B cell (primary cell): ENCODE results near the gene HLA-DMB. TPM values are rescaled to one million over a fixed set of nuclear protein-coding genes. Genes with fewer than 3 reads are reported as not detected.

Source experiments
- ATAC-seq: fragments of 200-7000 bp; cut with Tn5 transposase; one replicate; pipeline ENCODE4 v1.10.0; 2021; ENCODE audit warnings: low read depth, mild to moderate bottlenecking, moderate number of reproducible peaks, moderate library complexity
- CTCF ChIA-PET: fragments of 350-600 bp; sonication (Branson Sonifier 250); formaldehyde crosslinking; loops from one replicate; lab custom pipeline; 2021; ENCODE audit warnings: antibody characterized with exemption, inconsistent platforms; lab: Charles Lee
- POLR2A ChIA-PET: fragments of 350-600 bp; sonication (Branson Sonifier 250); formaldehyde crosslinking; loops from one replicate; lab custom pipeline; 2021; ENCODE audit warnings: antibody characterized with exemption; lab: Charles Lee
- DNase-seq: peaks from one replicate; pipeline ENCODE4 v3.0.0; 2013
- H2AFZ ChIP-seq: 2 replicates; pipeline ENCODE4 v1.6.1; 2012; ENCODE audit warnings: mild to moderate bottlenecking, low read depth, low read length; ENCODE audit not compliant: insufficient read depth, poor library complexity, severe bottlenecking
- H3K27ac ChIP-seq, 2 donors: 1 replicate in 1 of 2; 2 replicates in 1 of 2; pipeline ENCODE4 v1.5.1; 2012 to 2013; ENCODE audit warnings: low read length in 2 of 2, mild to moderate bottlenecking in 2 of 2, moderate library complexity in 1 of 2
- H3K27me3 ChIP-seq, 4 experiments: fragments of 200-600 bp in 1 of 4; sonication (generic) in 1 of 4; replicated peaks in 1 of 4; 1 replicate in 2 of 4; 2 replicates in 2 of 4; pipeline versions ENCODE4 v1.6.1 to v1.7.0; 2013 to 2016; ENCODE audit warnings: low read length in 3 of 4, mild to moderate bottlenecking in 2 of 4, mixed read lengths in 1 of 4, moderate library complexity in 1 of 4; ENCODE audit not compliant: insufficient read depth in 4 of 4, control insufficient read depth in 3 of 4; ENCODE audit errors: control extremely low read depth in 1 of 4
- H3K36me3 ChIP-seq, 2 experiments: replicated peaks in 1 of 2; 1 replicate in 1 of 2; 2 replicates in 1 of 2; pipeline versions ENCODE4 v1.6.1 to v1.7.1; 2013; ENCODE audit warnings: low read length in 1 of 2; ENCODE audit not compliant: insufficient read depth in 2 of 2, control insufficient read depth in 1 of 2; ENCODE audit errors: control extremely low read depth in 1 of 2, extremely low read depth in 1 of 2
- H3K4me1 ChIP-seq, 2 donors: fragments of 200-600 bp in 1 of 2; sonication (generic) in 1 of 2; 1 replicate in 1 of 2; 2 replicates in 1 of 2; pipeline versions ENCODE4 v1.5.1 to v1.6.1; 2013 to 2017; ENCODE audit warnings: low read length in 2 of 2; ENCODE audit not compliant: control insufficient read depth in 2 of 2, insufficient read depth in 2 of 2
- H3K4me2 ChIP-seq: replicated peaks from 2 replicates; pipeline ENCODE3; 2012; ENCODE audit warnings: mild to moderate bottlenecking, low read depth, low read length; ENCODE audit not compliant: poor library complexity, severe bottlenecking
- H3K4me3 ChIP-seq, 5 experiments: fragments of 200-600 bp in 1 of 5; sonication (generic) in 1 of 5; 1 replicate in 3 of 5; 2 replicates in 2 of 5; pipeline versions ENCODE4 v1.5.1 to v1.7.0; 2011 to 2016; ENCODE audit warnings: low read length in 4 of 5, mild to moderate bottlenecking in 4 of 5, low read depth in 2 of 5, control low read depth in 1 of 5, moderate library complexity in 1 of 5; ENCODE audit not compliant: insufficient read depth in 1 of 5; ENCODE audit errors: control extremely low read depth in 1 of 5, extremely low read depth in 1 of 5
- H3K79me2 ChIP-seq: fragments of 200-600 bp; sonication (generic); one replicate; pipeline ENCODE4 v1.6.0; 2016; ENCODE audit warnings: low read length; ENCODE audit not compliant: control insufficient read depth, insufficient read depth
- H3K9ac ChIP-seq: fragments of 200-600 bp; sonication (generic); 2 replicates; pipeline ENCODE4 v1.6.1; 2017; ENCODE audit warnings: mild to moderate bottlenecking, low read length, moderate library complexity
- H3K9me3 ChIP-seq, 3 donors: one replicate each; pipeline versions ENCODE4 v1.6.1 to v1.7.1; 2013; ENCODE audit warnings: low read length in 2 of 3; ENCODE audit not compliant: control insufficient read depth in 2 of 3, insufficient read depth in 1 of 3; ENCODE audit errors: control extremely low read depth in 1 of 3
- H4K20me1 ChIP-seq: 2 replicates; pipeline ENCODE4 v1.6.0; 2012; ENCODE audit warnings: mild to moderate bottlenecking, low read length; ENCODE audit not compliant: insufficient read depth, control insufficient read depth, poor library complexity, severe bottlenecking
- H3K27ac Mint-ChIP-seq: one replicate; pipeline ENCODE4 v1.8.0; 2021; ENCODE audit warnings: mixed read lengths
- H3K27me3 Mint-ChIP-seq: one replicate; pipeline ENCODE4 v1.8.0; 2021; ENCODE audit warnings: mixed read lengths
- H3K4me1 Mint-ChIP-seq: one replicate; pipeline ENCODE4 v1.8.0; 2021; ENCODE audit warnings: mixed read lengths
- H3K4me3 Mint-ChIP-seq: one replicate; pipeline ENCODE4 v1.8.0; 2021; ENCODE audit warnings: mixed read lengths
- H3K9me3 Mint-ChIP-seq: one replicate; pipeline ENCODE4 v1.8.0; 2022; ENCODE audit warnings: mixed read lengths; ENCODE audit not compliant: insufficient read depth
- CTCF ChIP-seq: fragments of 200-600 bp; IDR thresholded peaks from one replicate; pipeline ENCODE4 v1.8.0; 2022; ENCODE audit warnings: antibody characterized with exemption, mild to moderate bottlenecking
- EZH2 ChIP-seq: IDR thresholded peaks from 2 replicates; pipeline ENCODE4 v1.6.1; 2012; ENCODE audit warnings: borderline replicate concordance, low read depth, mild to moderate bottlenecking, moderate library complexity, low read length; ENCODE audit not compliant: insufficient read depth, poor library complexity, severe bottlenecking
- WGBS: methylation state at CpG from one replicate; pipeline ENCODE4 v1.1.5; 2013; ENCODE audit warnings: missing lambda C conversion rate; ENCODE audit not compliant: insufficient coverage; 5-methylcytosine and 5-hydroxymethylcytosine counted together
- intact Hi-C: fragments of 100-400 bp; cut with micrococcal nuclease; formaldehyde crosslinking; loops from one replicate; pipeline ENCODE4 v1.10.0; 2022
- polyA plus RNA-seq: library from polyadenylated mRNA; depleted of rRNA; stranded (reverse); fragments of >200 nt; gene quantifications from 2 replicates; pipeline ENCODE4 v1.2.3, GENCODE V29; 2012
- total RNA-seq, 2 donors: library from RNA; stranded (reverse); fragments of 120-200 nt in 1 of 2; gene quantifications; 1 replicate in 1 of 2; 2 replicates in 1 of 2; pipeline versions ENCODE4 v1.2.3 to v1.2.4, GENCODE V29; 2013 to 2022

The HLA-DMB gene
- total and polyA plus RNA-seq, 2 donors (not counting 1 experiment from before 2014, with no cell fraction given), result 593 to 656 TPM

- POLR2A ChIA-PET, result no interaction called here
- no peak overlapping the region for H2AFZ ChIP-seq
- Mint-ChIP-seq H3K9me3 (no peaks in the 10 kb centered on the region), H3K4me1 (peaks cover 8% of the 10 kb centered on the region), H3K27ac (no peak overlapping the region), H3K4me3 (no peak overlapping the region), H3K27me3 (no peaks in the 10 kb centered on the region)
- WGBS, result no CpG with 5 or more reads among the region's 2 CpGs
- TF ChIP-seq EZH2 (no peak), CTCF (no peak)
- no peaks in the 10 kb centered on the region for H3K27me3 ChIP-seq
- no peak overlapping the region for H3K4me2 ChIP-seq
- no peak overlapping the region for H3K4me3 ChIP-seq
- H3K9ac ChIP-seq, result no peak overlapping the region
- peaks cover 0 to 6% of the 10 kb centered on the region in 2 donors for H3K4me1 ChIP-seq
- CTCF ChIA-PET, result interaction anchor here (0.6 to 5.3 kb wide), 4 partner anchors 28 to 82 kb away, joined by 3 to 24 read pairs (median 4); no protein-coding TSS in a partner anchor
- DNase-seq (no peak), ATAC-seq (no peak)
- H3K79me2 ChIP-seq, result peaks cover 17% of the 10 kb centered on the region
- no peaks in the 10 kb centered on the region for H4K20me1 ChIP-seq
- intact Hi-C loops, result no loop called here
- no peaks in the 10 kb centered on the region for H3K36me3 ChIP-seq
- H3K9me3 ChIP-seq, result no peaks in the 10 kb centered on the region
- H3K27ac ChIP-seq, result no peak overlapping the region
Measured at GRCh38 chr6:32908897-32909296, 31.9 kb downstream of the HLA-DMB start.

- ATAC-seq (no peak), DNase-seq (no peak)
- Histone ChIP-seq H3K27ac (no peak overlapping the region), H3K27me3 (no peaks in the 10 kb centered on the region), H3K9me3 (no peaks in the 10 kb centered on the region), H4K20me1 (no peaks in the 10 kb centered on the region), H3K4me3 (no peak overlapping the region), H3K4me2 (no peak overlapping the region), H3K4me1 (peaks cover 0 to 6% of the 10 kb centered on the region in 2 donors), H3K9ac (no peak overlapping the region), H3K36me3 (peaks cover under 1 to 8% of the 10 kb centered on the region in 2 experiments), H2AFZ (no peak overlapping the region), H3K79me2 (peaks cover 22% of the 10 kb centered on the region)
- ChIA-PET POLR2A (no interaction called here), CTCF (interaction anchor here (0.8 to 5.3 kb wide), 3 partner anchors 27 to 78 kb away, joined by 3 to 24 read pairs (median 3); no protein-coding TSS in a partner anchor)
- WGBS, result no CpG with 5 or more reads among the region's 1 CpG
- Mint-ChIP-seq H3K4me1 (peaks cover 12% of the 10 kb centered on the region), H3K27me3 (no peaks in the 10 kb centered on the region), H3K9me3 (no peaks in the 10 kb centered on the region), H3K4me3 (no peak overlapping the region), H3K27ac (no peak overlapping the region)
- no peak for TF ChIP-seq CTCF
- TF ChIP-seq EZH2, result no peak
- intact Hi-C loops, result no loop called here
Measured at GRCh38 chr6:32906539-32906938, 34.3 kb downstream of the HLA-DMB start.
